ENCODE results near the gene C6orf62. TPM values are rescaled to one million over a fixed set of nuclear protein-coding genes. Genes with fewer than 3 reads are reported as not detected.

C6orf62 gene
- total and polyA plus RNA-seq, 2 donors from 2014 or later: 55.8 to 114 TPM

- Histone ChIP-seq H3K27ac (ENCODE audit: low read depth in 2 of 2, low read length in 2 of 2) (no peak overlapping the region), H3K4me3 (ENCODE audit: low read length in 3 of 3) (no peak overlapping the region), H3K27me3 (ENCODE audit: control insufficient read depth, insufficient read depth, low read length) (no peaks in the 10 kb centered on the region), H3K4me1 (ENCODE audit: control insufficient read depth in 2 of 3, insufficient read depth in 2 of 3, low read depth in 1 of 3, low read length in 3 of 3) (peaks cover 3 to 11% (median 10%) of the 10 kb centered on the region in 3 donors), H3K9ac (ENCODE audit: low read length in 3 of 3) (no peak overlapping the region), H3K9me3 (ENCODE audit: control insufficient read depth in 2 of 3, insufficient read depth in 1 of 3, low read length in 3 of 3) (no peaks in the 10 kb centered on the region), H3K36me3 (ENCODE audit: control insufficient read depth in 2 of 3, insufficient read depth in 3 of 3, low read length in 3 of 3) (peaks cover 0 to 16% (median 10%) of the 10 kb centered on the region in 3 donors)
- DNase-seq (no peak), FAIRE-seq (no peak)
- TF ChIP-seq, protein P1, sequence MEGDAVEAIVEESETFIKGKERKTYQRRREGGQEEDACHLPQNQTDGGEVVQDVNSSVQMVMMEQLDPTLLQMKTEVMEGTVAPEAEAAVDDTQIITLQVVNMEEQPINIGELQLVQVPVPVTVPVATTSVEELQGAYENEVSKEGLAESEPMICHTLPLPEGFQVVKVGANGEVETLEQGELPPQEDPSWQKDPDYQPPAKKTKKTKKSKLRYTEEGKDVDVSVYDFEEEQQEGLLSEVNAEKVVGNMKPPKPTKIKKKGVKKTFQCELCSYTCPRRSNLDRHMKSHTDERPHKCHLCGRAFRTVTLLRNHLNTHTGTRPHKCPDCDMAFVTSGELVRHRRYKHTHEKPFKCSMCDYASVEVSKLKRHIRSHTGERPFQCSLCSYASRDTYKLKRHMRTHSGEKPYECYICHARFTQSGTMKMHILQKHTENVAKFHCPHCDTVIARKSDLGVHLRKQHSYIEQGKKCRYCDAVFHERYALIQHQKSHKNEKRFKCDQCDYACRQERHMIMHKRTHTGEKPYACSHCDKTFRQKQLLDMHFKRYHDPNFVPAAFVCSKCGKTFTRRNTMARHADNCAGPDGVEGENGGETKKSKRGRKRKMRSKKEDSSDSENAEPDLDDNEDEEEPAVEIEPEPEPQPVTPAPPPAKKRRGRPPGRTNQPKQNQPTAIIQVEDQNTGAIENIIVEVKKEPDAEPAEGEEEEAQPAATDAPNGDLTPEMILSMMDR (IDR thresholded peaks at IDR 0.05; ENCODE audit: borderline replicate concordance, extremely low read depth, insufficient read depth): no peak
- intact Hi-C loops (cut with DNase I): no loop called here
Measured at GRCh38 chr6:24660105-24660504, 58.8 kb downstream of the C6orf62 start.

DNA sequence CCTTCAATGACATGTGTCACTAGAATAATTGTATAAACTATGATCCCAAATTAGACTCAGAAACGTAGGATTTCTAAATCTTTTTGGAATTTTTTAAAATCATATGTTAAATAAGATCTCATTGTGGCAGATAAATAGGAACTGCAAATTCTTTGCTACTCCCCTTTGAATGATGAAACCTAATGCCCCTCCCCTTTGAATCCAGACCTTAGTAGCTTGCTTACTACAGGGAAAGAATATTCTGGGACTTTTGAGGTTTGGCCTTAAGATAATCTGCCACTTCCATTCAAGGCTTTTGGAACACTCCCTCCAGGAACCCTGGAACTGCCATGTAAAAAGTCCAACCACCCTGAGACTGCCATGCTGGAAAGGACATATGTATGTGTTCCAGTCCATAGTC is 59.4 kb downstream of the C6orf62 start:
- Histone ChIP-seq H3K9me3 (ENCODE audit: control insufficient read depth in 2 of 3, insufficient read depth in 1 of 3, low read length in 3 of 3) (no peaks in the 10 kb centered on the region), H3K27ac (ENCODE audit: low read depth in 2 of 2, low read length in 2 of 2) (no peak overlapping the region), H3K27me3 (ENCODE audit: control insufficient read depth, insufficient read depth, low read length) (no peaks in the 10 kb centered on the region), H3K9ac (ENCODE audit: low read length in 3 of 3) (no peak overlapping the region), H3K36me3 (ENCODE audit: control insufficient read depth in 2 of 3, insufficient read depth in 3 of 3, low read length in 3 of 3) (peaks cover 0 to 16% (median 11%) of the 10 kb centered on the region in 3 donors), H3K4me3 (ENCODE audit: low read length in 3 of 3) (no peak overlapping the region), H3K4me1 (ENCODE audit: control insufficient read depth in 2 of 3, insufficient read depth in 2 of 3, low read depth in 1 of 3, low read length in 3 of 3) (peaks cover 3 to 5% (median 4%) of the 10 kb centered on the region in 3 donors)
- DNase-seq (no peak), FAIRE-seq (no peak)
- intact Hi-C loops (cut with DNase I): no loop called here
- TF ChIP-seq, protein P1 (IDR thresholded peaks at IDR 0.05; ENCODE audit: borderline replicate concordance, extremely low read depth, insufficient read depth): no peak

GRCh38 chr6:24658573-24659560 is 60.1 kb downstream of the C6orf62 start:
- Histone ChIP-seq H3K27me3 (ENCODE audit: control insufficient read depth, insufficient read depth, low read length) (no peaks in the 10 kb centered on the region), H3K36me3 (ENCODE audit: control insufficient read depth in 2 of 3, insufficient read depth in 3 of 3, low read length in 3 of 3) (peaks cover 0 to 16% (median 11%) of the 10 kb centered on the region in 3 donors), H3K27ac (ENCODE audit: low read depth in 2 of 2, low read length in 2 of 2) (no peak overlapping the region), H3K4me3 (ENCODE audit: low read length in 3 of 3) (no peak overlapping the region), H3K9me3 (ENCODE audit: control insufficient read depth in 2 of 3, insufficient read depth in 1 of 3, low read length in 3 of 3) (no peaks in the 10 kb centered on the region), H3K9ac (ENCODE audit: low read length in 3 of 3) (no peak overlapping the region), H3K4me1 (ENCODE audit: control insufficient read depth in 2 of 3, insufficient read depth in 2 of 3, low read depth in 1 of 3, low read length in 3 of 3) (peaks cover 0 to 3% (median 2%) of the 10 kb centered on the region in 3 donors)
- FAIRE-seq (no peak), DNase-seq (no peak)
- TF ChIP-seq, protein P1 (IDR thresholded peaks at IDR 0.05; ENCODE audit: borderline replicate concordance, extremely low read depth, insufficient read depth): no peak
- intact Hi-C loops (cut with DNase I): no loop called here

Data from kidney (tissue), 14 donors.